ENCODE results near the gene CACUL1. TPM values are rescaled to one million over a fixed set of nuclear protein-coding genes. Genes with fewer than 3 reads are reported as not detected.
A peak's percentile ranks its signal among the peaks of the same experiment; 100 is the strongest.

Gene CACUL1
- total RNA-seq, 1 experiment from 2014 or later: 31.9 TPM

- BruUV-seq (replicated peaks): no TSS peak
- H3K9me3 ChIP-seq (ENCODE audit: low read depth, low read length, poor library complexity, severe bottlenecking): no peaks in the 10 kb centered on the region
- H3K27ac ChIP-seq (ENCODE audit: low read depth, low read length, poor library complexity, severe bottlenecking): no peak overlapping the region
- intact Hi-C loops (cut with micrococcal nuclease; ENCODE audit: unreplicated experiment): no loop called here
- no peaks in the 10 kb centered on the region for H3K36me3 ChIP-seq (ENCODE audit: insufficient read depth, low read length, poor library complexity, severe bottlenecking)
- H3K27me3 ChIP-seq (replicated peaks; ENCODE audit: insufficient read depth, low read depth, low read length, poor library complexity): no peaks in the 10 kb centered on the region
- no peak for DNase-seq (ENCODE audit: low spot score)
- TF ChIP-seq CTCF (conservative IDR thresholded peaks at IDR 0.05; ENCODE audit: low read depth, low read length): no peak
- TF ChIP-seq EZH2 (IDR thresholded peaks at IDR 0.05; ENCODE audit: borderline replicate concordance, low read depth, low read length, poor library complexity, severe bottlenecking): no peak
- CTCF ChIA-PET: no interaction called here
- peaks cover 5% of the 10 kb centered on the region for H3K4me1 ChIP-seq (ENCODE audit: insufficient read depth, low read length, poor library complexity, severe bottlenecking)
- no peak overlapping the region for H3K4me3 ChIP-seq (ENCODE audit: low read depth, low read length, poor library complexity, severe bottlenecking)
- POLR2A ChIA-PET (ENCODE audit: low non-redundant PET): no interaction called here
Measured at GRCh38 chr10:118769898-118770600, 15.3 kb upstream of the CACUL1 start.

- Histone ChIP-seq H3K4me3 (ENCODE audit: low read depth, low read length, poor library complexity, severe bottlenecking) (no peak overlapping the region), H3K27me3 (replicated peaks; ENCODE audit: insufficient read depth, low read depth, low read length, poor library complexity) (peaks cover 6% of the 10 kb centered on the region), H3K36me3 (ENCODE audit: insufficient read depth, low read length, poor library complexity, severe bottlenecking) (no peaks in the 10 kb centered on the region), H3K9me3 (ENCODE audit: low read depth, low read length, poor library complexity, severe bottlenecking) (no peaks in the 10 kb centered on the region), H3K4me1 (ENCODE audit: insufficient read depth, low read length, poor library complexity, severe bottlenecking) (peaks cover 5% of the 10 kb centered on the region), H3K27ac (ENCODE audit: low read depth, low read length, poor library complexity, severe bottlenecking) (no peak overlapping the region)
- POLR2A ChIA-PET (ENCODE audit: low non-redundant PET): interaction anchor here (0.6 kb wide), 1 partner anchor 1331 kb away, joined by 3 read pairs; no protein-coding TSS in a partner anchor
- TF ChIP-seq EZH2 (IDR thresholded peaks at IDR 0.05; ENCODE audit: borderline replicate concordance, low read depth, low read length, poor library complexity, severe bottlenecking) (no peak), CTCF (conservative IDR thresholded peaks at IDR 0.05; ENCODE audit: low read depth, low read length) (no peak)
- BruUV-seq (replicated peaks): no TSS peak
- CTCF ChIA-PET: no interaction called here
- intact Hi-C loops (cut with micrococcal nuclease; ENCODE audit: unreplicated experiment): no loop called here
- no peak for DNase-seq (ENCODE audit: low spot score)
Measured at GRCh38 chr10:118768041-118768919, 13.5 kb upstream of the CACUL1 start.

- DNase-seq (ENCODE audit: low spot score): peak; percentile 42
- CTCF ChIA-PET: no interaction called here
- H3K36me3 ChIP-seq (ENCODE audit: insufficient read depth, low read length, poor library complexity, severe bottlenecking): no peaks in the 10 kb centered on the region
- POLR2A ChIA-PET (ENCODE audit: low non-redundant PET): no interaction called here
- no peak overlapping the region for H3K27ac ChIP-seq (ENCODE audit: low read depth, low read length, poor library complexity, severe bottlenecking)
- intact Hi-C loops (cut with micrococcal nuclease; ENCODE audit: unreplicated experiment): no loop called here
- peaks cover 5% of the 10 kb centered on the region for H3K4me1 ChIP-seq (ENCODE audit: insufficient read depth, low read length, poor library complexity, severe bottlenecking)
- BruUV-seq (replicated peaks): no TSS peak
- no peak for TF ChIP-seq CTCF (conservative IDR thresholded peaks at IDR 0.05; ENCODE audit: low read depth, low read length)
- TF ChIP-seq EZH2 (IDR thresholded peaks at IDR 0.05; ENCODE audit: borderline replicate concordance, low read depth, low read length, poor library complexity, severe bottlenecking): no peak
- H3K9me3 ChIP-seq (ENCODE audit: low read depth, low read length, poor library complexity, severe bottlenecking): no peaks in the 10 kb centered on the region
- no peak overlapping the region for H3K4me3 ChIP-seq (ENCODE audit: low read depth, low read length, poor library complexity, severe bottlenecking)
- H3K27me3 ChIP-seq (replicated peaks; ENCODE audit: insufficient read depth, low read depth, low read length, poor library complexity): peaks cover 6% of the 10 kb centered on the region
Measured at GRCh38 chr10:118767297-118768040, 12.7 kb upstream of the CACUL1 start.

Measured in A673 (cell line).